ENCODE measurements around the gene STAG1.
"Not testable (repeated sequence)": the region's sequence is repeated elsewhere in the genome, so short reads cannot be mapped to it uniquely, and the experiment has no call there.

The STAG1 gene

GRCh38 chr3:136772709-136773108 is 20.5 kb upstream of the STAG1 start:
- TF ChIP-seq CTCF (IDR thresholded peaks at IDR 0.05): no peak
- Histone ChIP-seq H3K4me2 (ENCODE audit: low read length) (no peak overlapping the region), H3K27ac (no peak overlapping the region), H3K4me1 (no peaks in the 10 kb centered on the region), H3K9me3 (ENCODE audit: control insufficient read depth, low read length) (no peaks in the 10 kb centered on the region), H3K79me2 (no peaks in the 10 kb centered on the region), H3K9ac (no peak overlapping the region), H3K36me3 (ENCODE audit: control insufficient read depth, insufficient read depth, low read length) (no peaks in the 10 kb centered on the region), H3K27me3 (ENCODE audit: control insufficient read depth, insufficient read depth, low read length) (no peaks in the 10 kb centered on the region), H2AFZ (no peak overlapping the region), H3K4me3 (ENCODE audit: low read depth, low read length) (no peak overlapping the region)

DNA sequence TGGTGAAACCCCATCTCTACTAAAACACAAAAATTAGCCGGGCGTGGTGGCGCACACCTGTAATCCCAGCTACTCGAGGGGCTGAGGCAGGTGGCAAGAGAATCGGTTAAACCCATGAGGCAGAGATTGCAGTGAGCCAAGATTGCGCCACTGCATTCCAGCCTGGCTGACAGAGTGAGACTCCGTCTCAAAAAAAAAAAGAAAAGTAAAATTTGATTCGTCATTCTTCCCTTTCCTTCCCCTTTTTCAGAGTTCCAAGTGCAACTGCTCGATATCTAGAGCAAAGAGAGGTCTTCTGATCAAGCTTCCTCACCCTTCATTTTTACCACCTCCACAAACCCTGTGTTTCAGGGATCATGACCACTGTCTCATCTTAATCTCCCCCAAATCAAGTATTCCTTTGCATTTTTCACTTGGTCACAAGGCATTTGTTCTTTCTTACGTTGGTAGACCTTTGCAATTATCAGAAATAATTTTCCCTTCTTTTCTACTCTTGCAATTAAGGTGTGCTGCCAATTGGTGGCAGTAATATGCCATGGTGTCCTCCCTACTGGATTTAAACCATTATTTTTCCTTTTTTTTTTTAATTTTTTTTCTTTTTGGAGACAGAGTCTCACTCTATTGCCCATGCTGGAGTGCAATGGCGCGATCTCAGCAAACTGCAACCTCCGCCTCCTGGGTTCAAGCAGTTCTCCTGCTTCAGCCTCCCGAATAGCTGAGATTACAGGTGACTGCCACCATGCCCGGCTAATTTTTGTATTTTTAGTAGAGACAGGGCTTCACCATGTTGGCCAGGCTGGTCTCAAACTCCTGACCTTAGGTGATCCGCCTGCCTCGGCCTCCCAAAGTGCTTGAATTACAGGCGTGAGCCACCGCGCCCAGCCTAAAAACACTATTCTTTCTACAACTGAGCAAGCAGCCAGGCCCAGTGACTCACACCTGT is 6.3 kb upstream of the STAG1 start:
- H3K27ac ChIP-seq; H2AFZ ChIP-seq; H3K4me1 ChIP-seq; H3K9ac ChIP-seq; H3K4me2 ChIP-seq (ENCODE audit: low read length); H3K79me2 ChIP-seq; H3K27me3 ChIP-seq (ENCODE audit: control insufficient read depth, insufficient read depth, low read length); H3K9me3 ChIP-seq (ENCODE audit: control insufficient read depth, low read length); H3K4me3 ChIP-seq (ENCODE audit: low read depth, low read length); H3K36me3 ChIP-seq (ENCODE audit: control insufficient read depth, insufficient read depth, low read length): not testable (repeated sequence)
- peak; percentile 34 for TF ChIP-seq CTCF (IDR thresholded peaks at IDR 0.05)

DNA sequence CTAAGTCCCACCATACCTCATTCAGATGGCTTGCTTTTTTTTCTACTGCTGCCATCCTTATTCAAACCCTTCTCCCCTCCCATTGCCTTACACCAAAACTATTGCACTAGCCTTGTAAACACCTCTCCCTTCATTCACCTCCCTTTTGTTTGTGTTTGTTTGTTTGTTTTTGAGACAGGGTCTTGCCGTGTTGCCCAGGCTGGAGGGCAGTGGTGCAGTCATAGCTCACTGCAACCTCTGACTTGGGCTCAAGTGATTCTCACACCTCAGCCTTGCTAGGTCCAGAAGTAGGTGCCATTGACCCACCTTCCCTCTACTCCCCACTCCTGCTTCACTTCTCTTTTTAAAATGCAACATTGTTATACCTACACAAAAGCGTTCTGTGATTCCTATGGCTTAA is 3.0 kb upstream of the STAG1 start:
- H3K4me3 ChIP-seq (ENCODE audit: low read depth, low read length): no peak overlapping the region
- H3K27me3 ChIP-seq (ENCODE audit: control insufficient read depth, insufficient read depth, low read length): no peaks in the 10 kb centered on the region
- no peak for TF ChIP-seq CTCF (IDR thresholded peaks at IDR 0.05)
- no peaks in the 10 kb centered on the region for H3K9me3 ChIP-seq (ENCODE audit: control insufficient read depth, low read length)
- H3K4me1 ChIP-seq: peaks cover 9% of the 10 kb centered on the region
- no peak overlapping the region for H3K27ac ChIP-seq
- no peaks in the 10 kb centered on the region for H3K36me3 ChIP-seq (ENCODE audit: control insufficient read depth, insufficient read depth, low read length)
- no peak overlapping the region for H3K9ac ChIP-seq
- no peak overlapping the region for H3K4me2 ChIP-seq (ENCODE audit: low read length)
- H3K79me2 ChIP-seq: peaks cover 3% of the 10 kb centered on the region
- H2AFZ ChIP-seq: no peak overlapping the region

DNA sequence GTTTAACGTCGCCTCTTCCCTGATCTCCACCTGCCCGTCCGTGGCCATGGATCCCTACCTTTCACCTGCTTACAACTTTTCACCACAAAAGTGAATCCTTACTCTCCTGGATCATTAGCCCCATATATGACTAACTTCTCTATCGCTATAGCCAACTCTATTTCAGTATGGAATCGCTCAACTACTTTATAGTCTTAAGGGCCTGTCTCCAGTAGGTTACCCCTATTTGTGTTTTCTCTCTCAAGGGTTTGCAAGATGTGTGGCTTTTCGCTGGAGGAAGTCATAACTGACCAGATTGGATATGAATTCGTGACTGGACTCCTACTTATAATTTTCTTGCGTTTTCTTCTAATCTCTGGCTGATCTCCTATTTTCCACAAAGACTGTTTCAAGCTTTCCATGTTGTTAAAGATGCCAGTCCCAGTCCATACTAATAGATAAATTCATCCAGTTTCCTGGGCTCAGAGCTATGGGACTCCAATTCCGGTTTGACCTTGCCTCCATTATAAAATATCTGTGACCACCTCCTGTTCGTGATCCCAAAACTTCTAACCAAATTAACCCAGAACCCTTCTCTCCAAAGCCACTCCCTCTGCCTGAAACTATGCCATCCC is 1.3 kb upstream of the STAG1 start:
- no peak for TF ChIP-seq CTCF (IDR thresholded peaks at IDR 0.05)
- Histone ChIP-seq H3K9me3 (ENCODE audit: control insufficient read depth, low read length) (no peaks in the 10 kb centered on the region), H2AFZ (peak overlapping the region; percentile 86), H3K27ac (peak overlapping the region; percentile 96), H3K79me2 (peaks cover 11% of the 10 kb centered on the region), H3K4me3 (ENCODE audit: low read depth, low read length) (peak overlapping the region; percentile 79), H3K4me1 (peaks cover 9% of the 10 kb centered on the region), H3K9ac (peak overlapping the region; percentile 68), H3K4me2 (ENCODE audit: low read length) (peak overlapping the region; percentile 80), H3K36me3 (ENCODE audit: control insufficient read depth, insufficient read depth, low read length) (no peaks in the 10 kb centered on the region), H3K27me3 (ENCODE audit: control insufficient read depth, insufficient read depth, low read length) (no peaks in the 10 kb centered on the region)
